ENCODE data around the gene MMP26.

- TF ChIP-seq ZNF561 (tag by site-specific recombination; IDR thresholded peaks at IDR 0.05; ENCODE audit: borderline replicate concordance) (no peak), ATF2 (tag by site-specific recombination; IDR thresholded peaks at IDR 0.05; ENCODE audit: low read depth) (no peak), REST (tag by site-specific recombination; IDR thresholded peaks at IDR 0.05) (no peak), ZFP37 (tag by site-specific recombination; IDR thresholded peaks at IDR 0.05) (no peak), ZBTB26 (tag by site-specific recombination; optimal IDR thresholded peaks at IDR 0.05) (no peak), CTCF (tag by site-specific recombination; IDR thresholded peaks at IDR 0.05) (no peak), ZNF768 (tag by site-specific recombination; IDR thresholded peaks at IDR 0.05) (no peak), ZBTB44 (tag by site-specific recombination; IDR thresholded peaks at IDR 0.05) (no peak), YY1 (tag by site-specific recombination; IDR thresholded peaks at IDR 0.05) (no peak), ZNF792 (tag by site-specific recombination; IDR thresholded peaks at IDR 0.05) (no peak), ZNF670 (tag by site-specific recombination; IDR thresholded peaks at IDR 0.05; ENCODE audit: low read depth) (no peak), ZNF501 (tag by site-specific recombination; IDR thresholded peaks at IDR 0.05) (no peak), ZNF791 (tag by site-specific recombination; IDR thresholded peaks at IDR 0.05) (no peak)
Observed at GRCh38 chr11:4704054-4704789, at the start of gene MMP26.

All from HEK293 (cell line).